Measurements from ENCODE around the gene GAPT. TPM values are rescaled to one million over a fixed set of nuclear protein-coding genes. Genes with fewer than 3 reads are reported as not detected.

Gene GAPT
- total RNA-seq, 1 donor, result not detected

- DNase-seq (ENCODE audit: low read depth), result no peak
- H3K4me3 ChIP-seq (ENCODE audit: low read depth, low read length), result no peak overlapping the region
- no peak for TF ChIP-seq CTCF (IDR thresholded peaks at IDR 0.05; ENCODE audit: insufficient read depth, low read depth, low read length)
Observed at GRCh38 chr5:58486290-58486689, 4.9 kb upstream of the GAPT start.

- no peak overlapping the region for H3K4me3 ChIP-seq (ENCODE audit: low read depth, low read length)
- DNase-seq (ENCODE audit: low read depth), result no peak
- TF ChIP-seq CTCF (IDR thresholded peaks at IDR 0.05; ENCODE audit: insufficient read depth, low read depth, low read length), result no peak
Observed at GRCh38 chr5:58490402-58491050, 709 bp upstream of the GAPT start.

GRCh38 chr5:58493141-58493540 lies 1.9 kb downstream of the GAPT start:
- TF ChIP-seq CTCF (IDR thresholded peaks at IDR 0.05; ENCODE audit: insufficient read depth, low read depth, low read length), result no peak
- DNase-seq (ENCODE audit: low read depth), result no peak
- no peak overlapping the region for H3K4me3 ChIP-seq (ENCODE audit: low read depth, low read length)

GRCh38 chr5:58496488-58496887 lies 5.3 kb downstream of the GAPT start:
- peak; percentile 27 for TF ChIP-seq CTCF (IDR thresholded peaks at IDR 0.05; ENCODE audit: insufficient read depth, low read depth, low read length)
- DNase-seq (ENCODE audit: low read depth), result no peak
- H3K4me3 ChIP-seq (ENCODE audit: low read depth, low read length), result no peak overlapping the region

- DNase-seq (ENCODE audit: low read depth), result no peak
- no peak for TF ChIP-seq CTCF (IDR thresholded peaks at IDR 0.05; ENCODE audit: insufficient read depth, low read depth, low read length)
Observed at GRCh38 chr5:58497386-58497785, 6.2 kb downstream of the GAPT start.

GRCh38 chr5:58497921-58498320 lies 6.7 kb downstream of the GAPT start:
- DNase-seq (ENCODE audit: low read depth), result no peak
- no peak for TF ChIP-seq CTCF (IDR thresholded peaks at IDR 0.05; ENCODE audit: insufficient read depth, low read depth, low read length)
- H3K4me3 ChIP-seq (ENCODE audit: low read depth, low read length), result no peak overlapping the region

More at GRCh38 chr5:58497386-58497785, 6.2 kb downstream of the GAPT start:
- no peak overlapping the region for H3K4me3 ChIP-seq (ENCODE audit: low read depth, low read length)
